CD4-positive, alpha-beta T cell treated with Interleukin-6 for 4 hours (primary cell): Measurements from ENCODE around the gene CHPF.

Experiments used
- DNase-seq: peaks from one replicate; pipeline ENCODE4 v3.0.0-alpha.2; 2020; ENCODE audit warnings: mixed read lengths

CHPF gene

DNA sequence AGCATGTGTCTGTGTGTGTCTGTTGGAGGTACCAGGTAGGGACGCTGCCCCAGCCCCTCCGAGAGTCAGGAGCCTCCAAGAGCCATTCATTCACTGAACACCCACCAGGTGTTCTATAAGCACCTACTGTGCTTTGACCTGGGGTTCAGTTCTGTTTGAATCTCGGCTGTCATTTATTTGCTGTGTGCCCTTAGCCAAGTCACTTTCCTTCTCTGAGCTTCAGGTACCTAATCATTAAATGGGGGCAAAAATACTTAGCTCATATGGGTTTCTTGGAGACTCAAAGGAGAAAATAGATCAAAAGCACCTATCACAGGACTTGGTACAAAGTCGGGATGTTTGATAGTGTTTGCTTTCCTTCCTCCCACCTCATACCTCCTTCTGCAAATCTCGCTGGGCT lies 16.1 kb downstream of the CHPF start:
- no peak for DNase-seq

DNA sequence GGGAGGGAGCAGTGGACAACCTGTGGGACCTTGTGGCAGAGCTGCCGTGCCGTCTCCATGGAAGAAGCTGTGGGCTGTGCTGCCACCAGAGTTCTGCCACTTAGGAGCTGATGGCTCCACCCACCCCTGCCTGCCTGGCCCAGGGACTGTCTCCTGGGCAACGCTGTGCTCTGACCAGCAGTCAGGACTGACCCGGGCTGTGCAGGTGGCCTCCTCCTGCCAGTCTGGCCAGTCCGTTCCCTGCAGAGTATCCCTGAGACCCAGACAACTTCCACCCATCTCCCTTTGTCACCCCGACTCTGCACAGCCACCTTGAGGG lies 16.6 kb downstream of the CHPF start:
- DNase-seq: no peak

DNA sequence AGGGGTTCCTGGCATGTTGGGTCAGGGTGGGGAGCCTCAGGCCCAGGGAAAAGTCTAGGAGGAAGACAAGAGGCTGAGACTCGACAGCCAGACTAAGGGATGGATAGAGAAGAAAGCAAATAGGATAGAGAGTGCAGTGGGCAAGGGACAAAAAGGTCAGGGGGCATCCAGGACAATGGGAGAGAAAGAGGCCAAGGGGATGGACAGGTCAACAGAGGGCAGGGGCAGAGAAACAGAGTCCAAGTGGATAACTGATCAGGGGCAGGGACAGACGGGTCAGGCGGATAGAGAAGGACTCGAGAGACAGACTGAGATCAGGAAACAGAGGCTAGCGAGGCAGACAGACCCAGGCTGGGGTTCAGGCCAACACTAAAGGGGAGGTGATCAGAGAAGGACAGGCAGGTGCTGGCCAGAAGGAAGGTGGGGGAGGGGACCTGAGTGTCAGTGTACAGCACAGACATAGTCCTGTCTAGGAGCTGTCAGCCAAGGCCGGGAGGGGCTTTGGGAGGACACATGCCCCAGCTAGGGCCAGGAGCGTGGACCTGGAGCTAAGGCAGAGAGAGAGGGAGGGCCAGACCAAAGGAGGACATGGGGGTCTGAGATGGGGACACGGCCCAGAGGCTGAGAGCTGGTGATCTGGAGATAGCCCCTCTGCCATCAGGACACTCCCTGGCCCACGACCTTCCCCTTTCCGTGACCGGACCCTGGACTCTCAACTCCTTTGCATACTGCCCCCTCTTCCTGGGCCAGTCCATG lies 17.1 kb downstream of the CHPF start:
- no peak for DNase-seq

DNA sequence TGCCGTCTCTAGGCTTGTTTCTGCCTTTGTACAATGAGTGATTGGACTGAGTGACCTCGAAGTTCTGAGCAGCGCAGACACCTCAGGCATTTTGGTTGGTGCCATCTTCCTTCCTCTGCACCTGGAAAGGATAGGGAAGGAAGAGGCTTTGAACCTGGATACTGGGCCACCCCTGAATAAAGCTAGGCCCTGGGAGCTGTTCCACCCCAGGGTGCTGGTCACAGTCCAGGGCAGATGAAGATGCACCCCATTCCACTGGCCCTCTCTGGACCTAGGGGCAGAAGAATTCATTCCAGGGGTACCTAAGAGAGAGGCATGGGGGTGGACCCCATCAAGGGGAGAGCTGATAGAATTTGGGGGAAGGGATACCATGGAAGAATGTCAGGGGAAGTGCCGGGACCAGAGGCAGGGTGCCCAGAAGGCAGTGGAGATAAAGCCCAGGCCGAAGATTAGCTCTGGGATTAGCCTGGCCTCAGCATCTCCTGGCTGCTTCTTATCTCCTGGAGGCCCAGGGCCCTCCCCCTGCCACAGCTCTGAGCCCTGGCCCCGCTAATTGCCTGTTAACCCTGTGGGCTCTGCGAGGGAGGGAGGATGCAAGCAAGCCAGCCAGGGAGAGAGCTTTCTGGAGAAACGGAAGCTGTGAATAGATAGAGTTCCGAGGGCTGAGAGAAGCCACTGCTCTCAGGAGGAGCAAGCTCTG lies 17.9 kb downstream of the CHPF start:
- no peak for DNase-seq

DNA sequence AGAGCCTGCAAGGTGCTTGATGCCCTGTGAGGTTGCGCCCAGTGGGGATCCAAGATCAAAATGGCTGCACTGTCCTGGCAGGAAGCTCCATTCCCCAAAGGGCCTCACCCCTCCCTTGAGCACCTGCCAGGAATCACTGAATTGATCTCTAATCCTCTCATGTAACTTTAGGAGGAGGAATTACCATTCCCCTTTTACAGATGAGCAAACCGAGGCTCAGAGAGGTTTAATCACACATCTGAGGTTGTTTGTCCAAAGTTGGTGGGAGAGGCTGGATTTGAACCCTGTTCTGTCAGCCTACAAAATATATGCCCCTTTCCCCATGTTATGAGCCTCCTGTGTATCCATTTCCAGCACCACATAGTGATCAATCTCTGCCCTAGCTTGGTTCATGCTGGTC lies 18.8 kb downstream of the CHPF start:
- DNase-seq: no peak

DNA sequence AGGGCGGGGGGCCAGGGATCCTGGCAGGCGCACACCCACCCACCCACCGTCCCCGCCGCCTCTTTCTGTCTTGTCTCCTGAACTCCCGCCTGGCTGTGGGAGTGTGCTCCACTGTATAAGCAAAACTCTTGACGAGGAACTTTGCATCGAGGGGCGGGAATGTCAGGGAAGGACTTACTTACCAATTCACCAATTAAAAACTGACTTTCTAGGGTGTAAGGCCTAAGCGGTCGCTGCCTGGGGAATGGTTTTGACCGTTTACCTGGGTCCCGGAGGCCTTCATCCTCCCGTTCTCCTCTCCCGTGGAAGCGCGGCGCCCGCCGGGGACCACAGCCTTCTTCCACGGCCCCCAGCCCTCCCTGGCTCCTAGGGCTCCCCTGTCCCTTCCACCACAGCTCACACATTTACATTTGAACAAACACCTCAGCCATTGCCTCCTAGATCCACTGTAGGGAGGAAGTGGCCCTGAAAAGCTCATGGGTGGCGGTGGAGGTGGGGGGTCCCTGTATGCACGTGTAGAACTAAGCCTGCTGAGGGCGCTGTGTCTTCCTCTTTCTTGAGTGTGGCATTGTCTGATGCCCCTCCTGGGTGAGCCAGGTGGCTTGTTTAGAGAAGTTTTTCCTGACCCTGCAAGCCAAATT lies 20.5 kb downstream of the CHPF start:
- no peak for DNase-seq

DNA sequence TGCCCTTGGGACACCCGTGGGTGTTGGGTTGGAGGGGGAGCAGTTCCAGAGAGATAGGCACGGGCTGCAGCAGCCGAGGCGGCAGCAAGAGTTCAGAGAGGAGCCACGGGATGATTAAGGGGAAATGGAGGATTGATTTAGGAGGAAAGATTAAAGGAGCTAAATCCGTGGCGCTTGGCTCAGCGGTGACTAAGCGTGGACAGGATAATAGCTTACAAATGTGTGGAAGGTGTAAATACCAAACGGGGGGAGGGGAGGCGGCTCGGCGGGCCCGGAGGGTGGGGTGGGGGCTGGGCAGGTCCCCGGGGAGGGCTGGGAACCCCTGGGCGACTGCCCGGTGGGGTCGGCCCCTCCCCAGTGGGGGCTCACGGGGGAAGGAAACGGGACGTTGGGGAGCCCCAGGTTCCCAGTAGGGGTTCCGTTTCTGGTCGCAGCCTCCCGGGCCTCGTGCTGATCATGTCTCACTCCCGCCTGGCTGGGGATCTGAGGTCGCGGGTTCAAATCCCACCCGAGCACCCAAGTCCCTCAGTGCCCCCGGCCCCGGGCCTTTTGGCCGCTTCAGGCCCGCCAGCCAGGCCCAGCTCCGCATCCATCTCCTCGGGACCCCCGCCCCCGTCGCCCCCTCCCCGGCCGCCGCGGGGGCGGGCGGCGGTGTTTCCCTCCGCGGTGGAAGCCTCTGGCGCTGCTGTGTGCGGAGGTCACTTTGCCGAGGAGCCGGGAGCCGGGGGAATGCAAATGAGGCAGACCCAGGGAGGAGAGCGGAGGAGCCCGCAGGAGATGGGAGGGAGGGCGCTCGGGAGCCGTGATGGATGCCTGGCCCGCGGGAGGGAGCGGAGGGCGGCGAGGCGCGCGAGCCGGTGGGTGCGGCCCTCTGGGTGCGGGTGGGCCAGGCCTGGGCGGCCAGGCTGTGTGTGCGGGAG lies 21.2 kb downstream of the CHPF start:
- DNase-seq: no peak

DNA sequence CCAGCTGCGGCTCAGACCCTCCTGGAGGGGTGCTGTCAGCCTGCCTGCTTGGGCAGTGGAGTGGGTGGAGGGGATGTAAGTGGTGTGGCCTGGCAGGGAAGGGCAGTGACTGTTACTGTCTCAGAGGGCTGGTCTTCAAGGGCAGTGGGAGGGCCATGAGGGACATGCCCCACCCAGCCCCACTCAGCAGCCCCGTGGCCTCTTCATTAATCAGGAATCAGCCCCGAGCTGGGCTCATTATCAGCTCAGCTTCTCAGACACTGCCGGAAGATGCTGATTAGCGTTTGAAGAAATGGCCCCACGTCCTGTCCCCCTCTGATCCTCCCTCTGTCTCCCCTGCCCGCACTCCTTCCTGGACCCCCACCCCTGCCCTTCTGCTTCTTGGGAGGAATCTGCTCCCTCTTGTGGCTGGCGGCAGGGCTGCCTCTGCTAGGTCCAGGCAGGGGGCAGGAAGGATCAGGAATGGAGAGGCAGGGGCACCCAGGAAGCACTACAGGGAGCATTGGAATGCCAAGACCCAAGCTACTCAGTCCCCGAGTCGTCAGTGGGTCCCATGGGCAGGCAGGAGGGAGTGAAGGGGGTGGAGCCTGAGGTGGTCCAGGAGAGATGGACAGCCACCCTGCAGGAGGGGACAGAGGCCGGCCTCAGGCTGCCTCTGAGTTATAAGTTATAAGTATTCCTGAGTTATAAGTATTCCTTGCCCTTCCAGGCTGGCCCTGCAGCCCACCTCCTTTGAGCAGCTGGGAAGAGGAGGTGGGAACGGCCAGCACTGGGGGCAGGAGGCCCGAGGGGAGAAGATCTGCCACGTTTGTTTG lies 22.3 kb downstream of the CHPF start:
- no peak for DNase-seq

DNA sequence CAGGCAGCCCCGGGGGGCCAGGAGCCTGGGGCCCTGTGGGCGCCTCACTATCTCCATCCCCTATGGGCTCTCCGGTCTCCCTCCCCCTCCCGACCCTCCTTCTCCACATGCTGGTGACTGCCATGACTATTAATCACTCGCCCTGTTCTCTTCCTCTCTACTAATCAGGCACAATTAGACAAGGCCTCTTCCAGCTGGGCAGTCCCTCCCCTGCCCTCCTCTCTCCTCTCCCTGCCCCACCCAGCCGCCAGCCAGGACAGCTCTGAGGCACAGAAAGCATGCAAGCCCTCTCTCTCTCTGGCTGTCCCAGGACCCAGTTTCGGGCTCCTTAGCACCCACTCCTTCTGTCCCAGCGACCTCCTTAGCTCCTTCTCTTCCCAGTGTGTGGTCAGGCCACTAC lies 23.5 kb downstream of the CHPF start:
- no peak for DNase-seq

DNA sequence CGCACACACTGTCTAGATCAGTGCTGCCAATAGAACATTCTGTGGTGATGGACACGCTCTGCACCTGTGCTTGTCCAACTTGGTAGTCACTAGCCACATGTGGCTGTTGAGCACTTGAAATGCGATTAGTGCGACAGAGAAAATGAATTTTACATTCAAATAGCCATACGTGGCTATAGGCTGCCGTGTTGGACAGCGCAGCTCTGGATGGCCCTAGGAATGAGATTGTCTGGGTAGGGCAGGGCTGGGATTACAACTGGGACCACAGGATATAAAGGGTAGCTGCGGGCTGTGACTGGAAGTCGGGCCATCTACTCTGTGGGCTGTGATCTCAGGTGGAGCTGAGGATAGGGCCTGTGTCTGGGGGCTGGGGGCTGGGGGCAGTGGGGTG lies 24.1 kb downstream of the CHPF start:
- no peak for DNase-seq

DNA sequence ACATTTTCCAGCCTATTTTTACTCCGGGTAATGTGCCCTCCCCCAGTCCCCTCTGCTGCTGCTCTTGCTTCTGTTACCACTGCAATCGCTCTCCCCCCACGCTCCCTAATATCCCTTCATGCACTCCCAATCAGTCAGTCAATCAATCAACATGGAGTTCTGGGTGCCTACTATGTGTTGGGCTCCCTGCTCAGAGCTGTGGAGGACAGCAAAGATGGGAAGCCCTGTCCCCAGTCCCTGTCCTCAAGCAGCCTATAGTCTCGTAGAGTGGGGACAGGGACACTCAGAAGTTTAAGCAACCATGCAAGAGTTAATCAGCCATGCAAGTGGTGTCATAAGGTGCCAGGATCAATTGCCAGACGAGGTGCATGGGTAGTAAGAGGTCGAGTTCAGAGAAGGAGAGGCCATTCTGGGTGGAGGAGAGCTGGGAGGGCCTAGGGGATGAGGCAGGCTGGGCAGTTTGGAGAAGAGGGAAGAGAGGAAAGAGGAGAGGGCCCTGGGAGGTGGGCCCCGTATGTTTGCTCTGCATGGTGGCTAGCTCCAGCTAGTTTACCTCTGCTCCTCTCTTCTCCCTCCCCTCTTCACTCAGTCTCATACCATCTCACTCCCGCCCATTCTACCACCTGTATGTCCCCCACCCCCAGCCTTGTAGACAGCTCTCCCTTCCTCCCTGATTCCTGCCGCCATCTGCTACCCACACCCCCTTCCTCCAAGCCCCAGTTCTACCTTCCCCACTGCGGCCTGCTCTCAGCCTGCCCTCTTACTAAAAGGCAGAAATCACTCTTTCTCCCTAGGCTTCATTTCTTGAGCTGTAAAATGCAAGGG lies 25.4 kb downstream of the CHPF start:
- DNase-seq: no peak

DNA sequence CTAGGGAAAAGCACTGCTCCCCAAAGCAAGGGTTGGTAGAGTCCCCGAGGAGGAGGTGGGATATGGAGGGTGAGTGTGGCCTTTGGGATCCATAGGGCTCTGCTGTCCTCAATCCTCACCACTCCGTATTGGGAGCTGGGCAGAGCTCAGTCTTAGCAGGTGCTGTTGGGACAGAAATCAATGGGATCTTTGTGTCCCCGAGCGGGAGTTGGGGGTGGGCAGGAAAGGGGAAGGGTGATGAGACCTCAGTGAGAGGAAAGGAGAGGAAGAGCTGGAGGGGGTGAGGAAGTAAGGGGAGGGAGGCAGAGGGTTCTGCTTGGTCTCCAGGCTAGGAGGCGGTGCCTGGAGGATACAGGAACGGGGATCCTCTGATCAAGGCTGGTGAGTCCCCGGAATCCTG lies 26.7 kb downstream of the CHPF start:
- no peak for DNase-seq

DNA sequence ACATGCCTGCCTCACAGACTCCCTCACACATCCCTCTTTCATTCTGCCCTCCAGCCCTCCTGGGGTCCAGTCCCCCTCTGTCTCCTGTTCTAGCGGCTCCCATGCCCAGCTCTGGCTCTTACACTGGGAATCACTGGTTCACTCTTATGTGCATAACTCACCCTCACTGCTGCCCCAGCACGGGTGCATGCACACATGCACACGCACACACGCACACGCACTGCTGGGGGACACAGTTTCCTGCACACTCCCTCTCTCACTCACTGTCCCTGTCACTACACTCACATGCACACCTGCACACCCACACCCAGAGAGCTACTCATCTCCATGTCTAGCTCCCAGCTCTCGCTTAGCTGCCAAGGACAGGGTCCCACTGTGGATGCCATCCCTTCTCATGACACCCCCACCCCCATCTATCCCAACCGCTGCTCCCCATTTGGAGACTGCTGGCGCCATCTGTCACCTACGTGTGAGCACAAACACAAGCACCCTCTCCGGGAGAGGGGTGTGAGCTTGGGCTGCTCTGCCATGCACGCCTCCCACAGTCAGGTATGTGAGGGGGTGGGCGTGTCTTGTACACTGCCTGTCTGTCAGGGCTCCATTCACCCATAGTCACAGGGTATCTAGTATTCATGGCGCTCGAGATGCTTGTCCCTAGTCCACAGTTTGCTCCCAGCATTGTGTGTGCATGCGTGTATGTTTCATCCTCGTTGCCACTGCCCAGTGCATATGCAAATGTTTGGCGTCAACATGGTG lies 27.6 kb downstream of the CHPF start:
- DNase-seq: no peak

DNA sequence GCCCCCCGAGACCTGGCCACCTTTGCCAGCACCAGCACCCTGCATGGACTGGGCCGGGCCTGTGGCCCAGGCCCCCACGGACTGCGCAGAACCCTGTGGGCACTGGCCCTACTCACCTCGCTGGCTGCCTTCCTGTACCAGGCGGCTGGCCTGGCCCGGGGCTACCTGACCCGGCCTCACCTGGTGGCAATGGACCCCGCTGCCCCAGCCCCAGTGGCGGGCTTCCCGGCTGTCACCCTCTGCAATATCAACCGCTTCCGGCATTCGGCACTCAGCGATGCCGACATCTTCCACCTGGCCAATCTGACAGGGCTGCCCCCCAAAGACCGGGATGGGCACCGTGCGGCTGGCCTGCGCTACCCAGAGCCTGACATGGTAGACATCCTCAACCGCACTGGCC lies 28.8 kb downstream of the CHPF start:
- no peak for DNase-seq

DNA sequence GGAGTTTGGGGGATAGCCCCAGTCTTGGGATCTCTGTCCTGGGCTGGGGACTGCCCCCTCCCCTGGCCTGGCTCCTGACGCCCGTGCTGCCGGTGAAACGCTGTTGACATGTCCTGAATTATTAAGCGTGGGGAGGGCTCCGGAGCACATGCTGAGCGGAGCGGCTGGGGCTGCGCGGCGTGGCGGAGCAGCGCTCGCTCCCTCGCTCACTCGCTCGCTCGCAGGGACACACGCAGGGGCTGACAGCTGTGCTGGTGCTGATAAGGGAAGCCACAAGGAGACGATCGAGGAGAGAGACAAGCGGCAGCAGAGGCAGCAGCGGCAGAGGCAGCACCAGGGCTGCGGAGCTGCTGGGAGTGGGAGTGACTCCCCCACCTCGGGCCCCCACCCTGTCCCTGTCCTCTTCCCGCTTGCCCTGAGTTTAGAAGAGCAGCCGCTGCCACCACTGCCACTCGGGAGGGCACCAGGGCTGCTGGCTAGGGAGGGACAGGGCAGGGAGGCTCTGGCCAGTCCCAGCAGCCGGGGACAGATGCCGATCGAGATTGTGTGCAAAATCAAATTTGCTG lies 29.3 kb downstream of the CHPF start, which contains the start of gene ASIC4:
Gene ASIC4 (plus strand): TSS at position 287 of the 566 bp plus-strand sequence. CDS start 243 bp downstream, at position 530.
- no peak for DNase-seq

DNA sequence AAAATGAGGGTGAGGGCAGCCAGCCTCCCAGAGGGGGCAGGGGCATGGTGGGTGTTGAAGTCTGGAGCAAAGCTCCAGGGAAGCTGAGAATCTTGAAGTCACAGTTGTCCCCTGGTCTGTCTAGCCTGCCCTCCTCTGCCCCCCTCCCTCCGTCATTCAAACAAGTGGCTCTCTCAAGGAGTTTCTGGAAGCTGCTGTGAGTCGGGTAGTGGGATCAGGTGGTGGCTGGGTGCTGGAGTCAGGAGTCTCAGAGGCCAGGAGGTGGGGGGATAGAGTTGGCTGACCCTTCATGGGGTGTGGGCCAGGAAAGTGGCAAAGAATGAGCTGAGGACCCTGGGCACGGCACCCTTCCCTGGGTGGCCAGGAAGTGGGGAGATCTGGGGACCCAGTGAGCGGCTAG lies 29.8 kb downstream of the CHPF start:
- DNase-seq: no peak

DNA sequence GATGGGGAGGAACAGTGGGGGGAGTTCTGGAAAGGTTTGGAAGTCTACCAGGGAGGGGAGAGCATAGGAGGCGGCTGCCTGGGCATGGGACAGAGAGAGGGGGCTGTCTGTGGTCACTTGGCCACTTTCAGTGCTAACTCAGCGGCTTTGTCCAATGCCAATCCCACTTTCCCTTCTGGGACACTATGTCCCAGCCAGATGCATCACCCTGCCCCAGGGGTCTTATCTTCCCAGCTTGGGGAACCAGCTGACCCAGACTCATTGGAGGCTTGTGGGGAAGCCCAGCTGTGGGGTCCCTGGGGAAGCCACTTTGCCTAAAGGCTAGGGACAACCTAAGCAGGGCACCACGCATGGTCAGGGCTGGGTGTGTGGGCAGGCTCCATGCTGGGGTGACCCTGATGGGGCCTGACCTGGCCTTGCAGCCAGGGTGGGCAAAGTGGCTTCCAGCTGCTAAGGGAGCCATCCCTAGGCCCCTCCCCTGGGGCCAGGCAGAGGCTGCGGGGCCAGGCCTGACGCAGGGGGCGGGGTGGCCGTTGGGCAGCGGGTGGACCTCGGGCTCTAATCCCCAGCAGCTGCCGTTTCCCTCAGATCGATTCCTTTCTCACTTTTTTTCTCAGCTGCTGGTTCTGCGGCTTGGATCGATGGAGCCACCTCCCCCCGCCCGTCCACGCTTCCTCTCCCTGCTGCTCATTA lies 30.9 kb downstream of the CHPF start:
- DNase-seq: no peak

DNA sequence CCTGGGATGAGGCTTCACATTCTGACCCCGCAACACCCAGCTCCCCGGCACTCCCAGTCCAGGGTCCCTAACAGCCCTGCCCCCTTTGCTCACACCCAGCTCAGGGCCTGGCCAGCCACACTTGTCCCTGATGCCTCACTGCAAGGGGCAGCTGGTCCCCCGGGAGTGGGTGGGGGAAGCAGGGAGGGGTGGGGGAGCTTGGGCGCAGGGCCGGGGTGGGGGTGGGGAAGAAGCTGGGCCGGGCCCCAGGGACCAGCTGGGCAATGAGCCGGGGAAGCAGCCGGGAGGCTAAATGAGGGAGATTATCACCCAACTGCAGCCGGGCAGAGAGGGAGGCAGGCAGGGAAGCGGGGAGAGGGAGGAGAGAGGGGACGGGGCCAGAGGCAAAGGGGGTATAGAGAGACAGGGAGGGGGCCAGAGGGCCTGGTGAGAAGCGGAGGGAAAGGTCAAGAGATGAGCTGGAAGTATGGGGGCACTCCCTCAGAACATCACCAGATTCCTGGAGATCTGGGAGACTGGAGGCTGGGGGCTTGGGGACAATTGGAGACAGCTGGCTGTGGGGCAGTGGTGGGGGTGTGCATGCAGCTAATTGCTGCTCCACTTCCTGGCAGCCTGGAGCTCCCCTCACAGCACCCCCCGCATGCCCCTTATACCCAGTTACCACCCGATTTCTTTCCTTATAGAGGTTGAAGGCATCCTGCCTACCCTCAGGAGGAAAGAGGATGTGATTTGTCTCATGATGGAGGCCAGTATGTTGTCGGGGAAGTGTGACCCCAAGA lies 31.9 kb downstream of the CHPF start:
- DNase-seq: no peak
